ENCODE data around the gene GTF2A2. TPM values are rescaled to one million over a fixed set of nuclear protein-coding genes. Genes with fewer than 3 reads are reported as not detected.

GTF2A2 gene, protein sequence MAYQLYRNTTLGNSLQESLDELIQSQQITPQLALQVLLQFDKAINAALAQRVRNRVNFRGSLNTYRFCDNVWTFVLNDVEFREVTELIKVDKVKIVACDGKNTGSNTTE
- 10 to 100 TPM; 16.9 to 46.9 (median 36.6) TPM for total RNA-seq
- long read RNA-seq, transcript GTF2A2-202 (5 exons, 1,582 nt): major isoform, 18 of 21 reads
- long read RNA-seq, partial matches to known transcripts: 1 of 21 reads
- long read RNA-seq, other reads (novel, unspliced or antisense): 1 of 21 reads

GRCh38 chr15:59656897-59657634 lies at the start of gene GTF2A2:
GTF2A2 (minus strand) TSS chr15:59657515; CDS start chr15:59652277, 5,238 bp downstream.
- TF ChIP-seq, protein P1, sequence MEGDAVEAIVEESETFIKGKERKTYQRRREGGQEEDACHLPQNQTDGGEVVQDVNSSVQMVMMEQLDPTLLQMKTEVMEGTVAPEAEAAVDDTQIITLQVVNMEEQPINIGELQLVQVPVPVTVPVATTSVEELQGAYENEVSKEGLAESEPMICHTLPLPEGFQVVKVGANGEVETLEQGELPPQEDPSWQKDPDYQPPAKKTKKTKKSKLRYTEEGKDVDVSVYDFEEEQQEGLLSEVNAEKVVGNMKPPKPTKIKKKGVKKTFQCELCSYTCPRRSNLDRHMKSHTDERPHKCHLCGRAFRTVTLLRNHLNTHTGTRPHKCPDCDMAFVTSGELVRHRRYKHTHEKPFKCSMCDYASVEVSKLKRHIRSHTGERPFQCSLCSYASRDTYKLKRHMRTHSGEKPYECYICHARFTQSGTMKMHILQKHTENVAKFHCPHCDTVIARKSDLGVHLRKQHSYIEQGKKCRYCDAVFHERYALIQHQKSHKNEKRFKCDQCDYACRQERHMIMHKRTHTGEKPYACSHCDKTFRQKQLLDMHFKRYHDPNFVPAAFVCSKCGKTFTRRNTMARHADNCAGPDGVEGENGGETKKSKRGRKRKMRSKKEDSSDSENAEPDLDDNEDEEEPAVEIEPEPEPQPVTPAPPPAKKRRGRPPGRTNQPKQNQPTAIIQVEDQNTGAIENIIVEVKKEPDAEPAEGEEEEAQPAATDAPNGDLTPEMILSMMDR (IDR thresholded peaks at IDR 0.05): no peak
- peak; percentile 87 for TF ChIP-seq POLR2A (IDR thresholded peaks at IDR 0.05)
- under 1% methylated on average over 25 of the region's 59 CpGs for WGBS (ENCODE audit: insufficient coverage, low coverage, low lambda C conversion rate, missing lambda C conversion rate)
- intact Hi-C loops (cut with DNase I): no loop called here
- no peaks in the 10 kb centered on the region for H3K27me3 ChIP-seq
- no peaks in the 10 kb centered on the region for H3K9me3 ChIP-seq
- H3K36me3 ChIP-seq: peaks cover 0 to 16% (median 0%) of the 10 kb centered on the region in 4 donors
- peak within 1 kb of the TSS; percentile 62 to 71 (median 67) for H3K27ac ChIP-seq
- peak; percentile 99 to 100 (median 99) for ATAC-seq
- peak within 1 kb of the TSS; percentile 87 to 94 (median 87) for H3K4me3 ChIP-seq
- DNase-seq: peak; percentile 96 to 97 (median 97)
- peaks cover 0 to 32% (median 12%) of the 10 kb centered on the region in 4 donors for H3K4me1 ChIP-seq

GRCh38 chr15:59703979-59704796 lies 46.9 kb upstream of the GTF2A2 start:
- intact Hi-C loops (cut with DNase I): no loop called here
- Histone ChIP-seq H3K36me3 (no peaks in the 10 kb centered on the region), H3K4me3 (no peak overlapping the region), H3K27ac (no peak overlapping the region), H3K4me1 (peaks cover 0 to under 1% (median 0%) of the 10 kb centered on the region in 4 donors), H3K9me3 (no peaks in the 10 kb centered on the region), H3K27me3 (no peaks in the 10 kb centered on the region)
- ATAC-seq (no peak), DNase-seq (no peak)
- TF ChIP-seq, protein P1 (IDR thresholded peaks at IDR 0.05): no peak
- TF ChIP-seq POLR2A (IDR thresholded peaks at IDR 0.05): no peak
- 73% methylated on average over 5 of the region's 6 CpGs for WGBS (ENCODE audit: insufficient coverage, low coverage, low lambda C conversion rate, missing lambda C conversion rate)

DNA sequence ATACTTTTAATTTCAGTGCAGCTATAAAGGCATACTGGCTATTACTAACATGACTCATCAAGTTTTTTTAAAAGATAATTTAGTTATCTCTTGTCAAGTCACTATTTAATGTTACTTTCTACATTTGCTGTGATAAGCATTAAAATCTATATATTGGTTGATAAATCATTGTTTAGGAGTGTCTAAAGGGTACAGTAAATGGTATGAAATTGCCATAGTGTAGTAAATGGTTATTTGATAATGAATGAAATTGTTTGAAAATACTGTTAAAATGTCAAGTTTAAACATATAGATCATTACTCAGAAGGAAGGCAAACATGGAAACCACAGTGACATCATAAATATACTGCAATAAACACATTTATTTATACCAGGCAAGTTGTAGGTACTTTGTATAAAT lies 45.0 kb upstream of the GTF2A2 start:
- no peaks in the 10 kb centered on the region for H3K27me3 ChIP-seq
- DNase-seq: no peak
- no peak overlapping the region for H3K4me3 ChIP-seq
- ATAC-seq: no peak
- TF ChIP-seq, protein P1 (IDR thresholded peaks at IDR 0.05): no peak
- TF ChIP-seq POLR2A (IDR thresholded peaks at IDR 0.05): no peak
- no peak overlapping the region for H3K27ac ChIP-seq
- intact Hi-C loops (cut with DNase I): no loop called here
- no peaks in the 10 kb centered on the region for H3K36me3 ChIP-seq
- no peaks in the 10 kb centered on the region for H3K9me3 ChIP-seq
- peaks cover 0 to 3% (median 0%) of the 10 kb centered on the region in 4 donors for H3K4me1 ChIP-seq

GRCh38 chr15:59701880-59702279 lies 44.6 kb upstream of the GTF2A2 start:
- ATAC-seq (no peak), DNase-seq (no peak)
- Histone ChIP-seq H3K27me3 (no peaks in the 10 kb centered on the region), H3K27ac (no peak overlapping the region), H3K9me3 (no peaks in the 10 kb centered on the region), H3K4me1 (peaks cover 0 to 3% (median 0%) of the 10 kb centered on the region in 4 donors), H3K36me3 (no peaks in the 10 kb centered on the region), H3K4me3 (no peak overlapping the region)
- no peak for TF ChIP-seq POLR2A (IDR thresholded peaks at IDR 0.05)
- TF ChIP-seq, protein P1 (IDR thresholded peaks at IDR 0.05): no peak
- 92% methylated on average over 4 of the region's 4 CpGs for WGBS (ENCODE audit: insufficient coverage, low coverage, low lambda C conversion rate, missing lambda C conversion rate)
- intact Hi-C loops (cut with DNase I): no loop called here

All from right lobe of liver (tissue), 6 donors.